Measurements from ENCODE around the gene SLC17A9. TPM values are rescaled to one million over a fixed set of nuclear protein-coding genes. Genes with fewer than 3 reads are reported as not detected.

The SLC17A9 gene
- total and polyA plus RNA-seq, 2 donors (not counting 1 experiment from before 2014, with no cell fraction given), result 33.0 to 141 TPM

- H3K27me3 Mint-ChIP-seq, result peaks cover 3% of the 10 kb centered on the region
- WGBS (ENCODE audit: insufficient coverage), result 93% methylated on average over 26 of the region's 27 CpGs
- H3K4me3 Mint-ChIP-seq, result no peak overlapping the region
- intact Hi-C loops (cut with micrococcal nuclease), result no loop called here
- Histone ChIP-seq H3K4me1 (ENCODE audit: control insufficient read depth in 2 of 2, insufficient read depth in 2 of 2, low read length in 2 of 2) (no peaks in the 10 kb centered on the region), H3K4me3 (ENCODE audit: control extremely low read depth in 1 of 5, extremely low read depth in 1 of 5, insufficient read depth in 1 of 5, low read depth in 2 of 5, low read length in 4 of 5) (no peak overlapping the region), H3K9me3 (ENCODE audit: control extremely low read depth in 1 of 3, control insufficient read depth in 2 of 3, insufficient read depth in 1 of 3, low read length in 2 of 3) (no peaks in the 10 kb centered on the region), H3K36me3 (replicated peaks in 1 of 2; ENCODE audit: control extremely low read depth in 1 of 2, control insufficient read depth in 1 of 2, extremely low read depth in 1 of 2, insufficient read depth in 2 of 2, low read length in 1 of 2) (peaks cover 0 to 33% of the 10 kb centered on the region in 2 experiments), H2AFZ (ENCODE audit: insufficient read depth, low read depth, low read length, poor library complexity, severe bottlenecking) (no peak overlapping the region), H4K20me1 (ENCODE audit: control insufficient read depth, insufficient read depth, low read length, poor library complexity, severe bottlenecking) (peaks cover 14% of the 10 kb centered on the region), H3K9ac (ENCODE audit: low read length) (no peak overlapping the region), H3K27ac (ENCODE audit: low read length in 2 of 2) (no peak overlapping the region), H3K79me2 (ENCODE audit: control insufficient read depth, insufficient read depth, low read length) (peaks cover 6% of the 10 kb centered on the region), H3K4me2 (replicated peaks; ENCODE audit: low read depth, low read length, poor library complexity, severe bottlenecking) (no peak overlapping the region), H3K27me3 (replicated peaks in 1 of 4; ENCODE audit: control extremely low read depth in 1 of 4, control insufficient read depth in 3 of 4, insufficient read depth in 4 of 4, low read length in 3 of 4) (peaks cover 0 to 9% (median 1%) of the 10 kb centered on the region in 4 experiments)
- TF ChIP-seq EZH2 (IDR thresholded peaks at IDR 0.05; ENCODE audit: borderline replicate concordance, insufficient read depth, low read depth, low read length, poor library complexity, severe bottlenecking), result no peak
- TF ChIP-seq, protein P1, sequence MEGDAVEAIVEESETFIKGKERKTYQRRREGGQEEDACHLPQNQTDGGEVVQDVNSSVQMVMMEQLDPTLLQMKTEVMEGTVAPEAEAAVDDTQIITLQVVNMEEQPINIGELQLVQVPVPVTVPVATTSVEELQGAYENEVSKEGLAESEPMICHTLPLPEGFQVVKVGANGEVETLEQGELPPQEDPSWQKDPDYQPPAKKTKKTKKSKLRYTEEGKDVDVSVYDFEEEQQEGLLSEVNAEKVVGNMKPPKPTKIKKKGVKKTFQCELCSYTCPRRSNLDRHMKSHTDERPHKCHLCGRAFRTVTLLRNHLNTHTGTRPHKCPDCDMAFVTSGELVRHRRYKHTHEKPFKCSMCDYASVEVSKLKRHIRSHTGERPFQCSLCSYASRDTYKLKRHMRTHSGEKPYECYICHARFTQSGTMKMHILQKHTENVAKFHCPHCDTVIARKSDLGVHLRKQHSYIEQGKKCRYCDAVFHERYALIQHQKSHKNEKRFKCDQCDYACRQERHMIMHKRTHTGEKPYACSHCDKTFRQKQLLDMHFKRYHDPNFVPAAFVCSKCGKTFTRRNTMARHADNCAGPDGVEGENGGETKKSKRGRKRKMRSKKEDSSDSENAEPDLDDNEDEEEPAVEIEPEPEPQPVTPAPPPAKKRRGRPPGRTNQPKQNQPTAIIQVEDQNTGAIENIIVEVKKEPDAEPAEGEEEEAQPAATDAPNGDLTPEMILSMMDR (IDR thresholded peaks at IDR 0.05), result no peak
- DNase-seq (no peak), ATAC-seq (ENCODE audit: low read depth) (no peak)
- no peaks in the 10 kb centered on the region for H3K9me3 Mint-ChIP-seq (ENCODE audit: insufficient read depth)
- ChIA-PET POLR2A (interaction anchor here (0.6 to 0.7 kb wide), 2 partner anchors 144 to 207 kb away, joined by 3 read pairs; no protein-coding TSS in a partner anchor), CTCF (no interaction called here)
- peaks cover 3% of the 10 kb centered on the region for H3K4me1 Mint-ChIP-seq
- H3K27ac Mint-ChIP-seq, result no peak overlapping the region
Measured at GRCh38 chr20:62966212-62967148, 14.0 kb downstream of the SLC17A9 start.

- H3K27ac ChIP-seq (ENCODE audit: low read length in 2 of 2), result no peak overlapping the region
- peaks cover 0 to 1% of the 10 kb centered on the region in 2 donors for H3K4me1 ChIP-seq (ENCODE audit: control insufficient read depth in 2 of 2, insufficient read depth in 2 of 2, low read length in 2 of 2)
- H2AFZ ChIP-seq (ENCODE audit: insufficient read depth, low read depth, low read length, poor library complexity, severe bottlenecking), result no peak overlapping the region
- no peaks in the 10 kb centered on the region for H3K9me3 ChIP-seq (ENCODE audit: control extremely low read depth in 1 of 3, control insufficient read depth in 2 of 3, insufficient read depth in 1 of 3, low read length in 2 of 3)
- peaks cover 0 to 16% (median 4%) of the 10 kb centered on the region in 4 experiments for H3K27me3 ChIP-seq (replicated peaks in 1 of 4; ENCODE audit: control extremely low read depth in 1 of 4, control insufficient read depth in 3 of 4, insufficient read depth in 4 of 4, low read length in 3 of 4)
- peaks cover 9% of the 10 kb centered on the region for H4K20me1 ChIP-seq (ENCODE audit: control insufficient read depth, insufficient read depth, low read length, poor library complexity, severe bottlenecking)
- intact Hi-C loops (cut with micrococcal nuclease), result no loop called here
- peaks cover under 1% of the 10 kb centered on the region for H3K79me2 ChIP-seq (ENCODE audit: control insufficient read depth, insufficient read depth, low read length)
- CTCF ChIA-PET, result no interaction called here
- no peak for DNase-seq
- POLR2A ChIA-PET, result interaction anchor here (0.6 kb wide), 1 partner anchor 208 kb away, joined by 3 read pairs; no protein-coding TSS in a partner anchor
- peaks cover 10% of the 10 kb centered on the region for H3K27me3 Mint-ChIP-seq
- ATAC-seq (ENCODE audit: low read depth), result no peak
- no peak overlapping the region for H3K9ac ChIP-seq (ENCODE audit: low read length)
- no peak overlapping the region for H3K4me3 Mint-ChIP-seq
- TF ChIP-seq, protein P1 (IDR thresholded peaks at IDR 0.05), result no peak
- no peak for TF ChIP-seq EZH2 (IDR thresholded peaks at IDR 0.05; ENCODE audit: borderline replicate concordance, insufficient read depth, low read depth, low read length, poor library complexity, severe bottlenecking)
- WGBS (ENCODE audit: insufficient coverage), result 100% methylated on average over 6 of the region's 6 CpGs
- peaks cover 9% of the 10 kb centered on the region for H3K4me1 Mint-ChIP-seq
- H3K27ac Mint-ChIP-seq, result no peak overlapping the region
- no peaks in the 10 kb centered on the region for H3K9me3 Mint-ChIP-seq (ENCODE audit: insufficient read depth)
- H3K4me3 ChIP-seq (ENCODE audit: control extremely low read depth in 1 of 5, extremely low read depth in 1 of 5, insufficient read depth in 1 of 5, low read depth in 2 of 5, low read length in 4 of 5), result no peak overlapping the region
- H3K4me2 ChIP-seq (replicated peaks; ENCODE audit: low read depth, low read length, poor library complexity, severe bottlenecking), result no peak overlapping the region
- H3K36me3 ChIP-seq (replicated peaks in 1 of 2; ENCODE audit: control extremely low read depth in 1 of 2, control insufficient read depth in 1 of 2, extremely low read depth in 1 of 2, insufficient read depth in 2 of 2, low read length in 1 of 2), result peaks cover 0 to 31% of the 10 kb centered on the region in 2 experiments
Measured at GRCh38 chr20:62967149-62967501, 14.6 kb downstream of the SLC17A9 start.

Measured in B cell (primary cell).